ENCODE measurements around the gene PGP. TPM values are rescaled to one million over a fixed set of nuclear protein-coding genes. Genes with fewer than 3 reads are reported as not detected.

Gene PGP
- total RNA-seq, 1 donor from 2014 or later = 16.8 TPM

DNA sequence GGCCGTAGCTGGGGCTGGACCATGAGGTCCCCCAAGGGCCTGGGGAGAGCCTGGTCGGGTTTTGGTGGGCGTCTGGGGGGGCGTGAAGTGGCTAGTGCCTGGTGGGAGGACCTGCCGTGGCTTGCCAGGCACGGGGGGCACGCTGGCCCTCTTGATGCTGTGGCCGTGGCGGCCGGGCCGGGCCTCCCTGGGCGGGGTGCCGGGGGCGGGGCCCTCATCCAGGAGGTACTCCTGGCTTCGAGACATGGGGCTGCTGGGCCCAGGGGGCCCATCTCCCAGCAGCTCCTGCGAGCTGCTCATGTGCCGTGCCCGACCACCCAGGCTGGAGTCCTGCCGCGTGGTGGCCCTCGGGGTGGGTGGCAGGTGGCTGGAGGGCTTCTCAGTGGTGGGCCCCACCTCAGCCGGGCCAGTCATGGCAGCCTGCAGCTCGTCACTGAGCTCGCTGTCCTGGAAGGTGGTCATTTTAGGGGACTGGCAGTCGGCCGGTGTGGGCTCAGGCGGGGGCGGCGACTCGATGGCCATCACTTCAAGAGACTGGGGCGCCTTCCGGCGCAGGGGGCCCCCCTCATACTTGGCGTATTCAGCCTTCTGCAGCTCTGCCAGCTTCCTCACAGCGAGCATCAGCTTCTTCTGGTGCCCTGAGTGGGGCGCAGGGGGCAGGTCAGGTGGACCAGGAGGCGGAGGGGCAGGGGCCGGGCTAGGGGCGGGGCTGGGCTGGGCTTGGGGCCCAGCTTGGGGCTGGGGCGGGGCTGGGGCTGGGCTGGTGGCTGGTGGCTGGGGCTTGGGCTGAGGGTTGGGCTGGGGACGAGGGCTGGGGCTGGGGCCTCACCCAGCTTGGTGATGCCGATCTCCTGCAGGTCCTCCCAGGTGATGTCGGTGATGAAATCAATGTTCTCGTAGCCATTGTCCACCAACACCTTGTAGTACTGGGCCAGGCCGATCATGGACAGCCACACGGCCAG, 33.4 kb downstream of the PGP start:
- no peak overlapping the region for H3K27ac Mint-ChIP-seq
- no peaks in the 10 kb centered on the region for H3K27me3 Mint-ChIP-seq (ENCODE audit: low read depth)
- peaks cover 7% of the 10 kb centered on the region for H3K36me3 Mint-ChIP-seq
- TF ChIP-seq, protein P1, sequence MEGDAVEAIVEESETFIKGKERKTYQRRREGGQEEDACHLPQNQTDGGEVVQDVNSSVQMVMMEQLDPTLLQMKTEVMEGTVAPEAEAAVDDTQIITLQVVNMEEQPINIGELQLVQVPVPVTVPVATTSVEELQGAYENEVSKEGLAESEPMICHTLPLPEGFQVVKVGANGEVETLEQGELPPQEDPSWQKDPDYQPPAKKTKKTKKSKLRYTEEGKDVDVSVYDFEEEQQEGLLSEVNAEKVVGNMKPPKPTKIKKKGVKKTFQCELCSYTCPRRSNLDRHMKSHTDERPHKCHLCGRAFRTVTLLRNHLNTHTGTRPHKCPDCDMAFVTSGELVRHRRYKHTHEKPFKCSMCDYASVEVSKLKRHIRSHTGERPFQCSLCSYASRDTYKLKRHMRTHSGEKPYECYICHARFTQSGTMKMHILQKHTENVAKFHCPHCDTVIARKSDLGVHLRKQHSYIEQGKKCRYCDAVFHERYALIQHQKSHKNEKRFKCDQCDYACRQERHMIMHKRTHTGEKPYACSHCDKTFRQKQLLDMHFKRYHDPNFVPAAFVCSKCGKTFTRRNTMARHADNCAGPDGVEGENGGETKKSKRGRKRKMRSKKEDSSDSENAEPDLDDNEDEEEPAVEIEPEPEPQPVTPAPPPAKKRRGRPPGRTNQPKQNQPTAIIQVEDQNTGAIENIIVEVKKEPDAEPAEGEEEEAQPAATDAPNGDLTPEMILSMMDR (IDR thresholded peaks at IDR 0.05; ENCODE audit: unreplicated experiment) = no peak
- H3K4me3 Mint-ChIP-seq = no peak overlapping the region
- H3K9me3 Mint-ChIP-seq = no peaks in the 10 kb centered on the region
- DNase-seq (ENCODE audit: low spot score in 2 of 2, unreplicated experiment in 2 of 2) = no peak
- no peaks in the 10 kb centered on the region for H3K4me1 Mint-ChIP-seq

DNA sequence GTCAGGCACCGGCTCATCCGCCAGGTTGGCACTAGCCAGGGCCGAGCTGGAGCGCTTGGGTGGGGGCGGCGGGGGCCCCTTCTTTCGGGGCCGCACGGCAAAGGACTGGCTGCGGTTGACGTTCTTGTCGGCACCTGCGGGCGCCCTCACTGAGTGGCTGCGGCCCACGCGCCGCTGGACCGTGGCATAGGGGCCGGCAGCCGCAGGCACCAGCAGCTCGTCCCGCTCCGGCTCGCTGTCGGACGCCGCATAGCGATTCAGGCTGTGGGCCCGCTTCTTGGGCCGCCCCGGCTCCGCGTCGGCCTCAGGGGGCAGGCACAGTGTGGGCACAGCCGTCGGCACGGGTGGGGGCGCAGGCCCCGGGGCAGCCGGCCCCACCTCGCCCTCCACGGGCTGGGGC, 34.2 kb downstream of the PGP start:
- H3K9me3 Mint-ChIP-seq = no peaks in the 10 kb centered on the region
- no peak overlapping the region for H3K4me3 Mint-ChIP-seq
- no peaks in the 10 kb centered on the region for H3K27me3 Mint-ChIP-seq (ENCODE audit: low read depth)
- DNase-seq (ENCODE audit: low spot score in 2 of 2, unreplicated experiment in 2 of 2) = no peak
- TF ChIP-seq, protein P1 (IDR thresholded peaks at IDR 0.05; ENCODE audit: unreplicated experiment) = no peak
- no peak overlapping the region for H3K27ac Mint-ChIP-seq
- peaks cover 10% of the 10 kb centered on the region for H3K36me3 Mint-ChIP-seq
- H3K4me1 Mint-ChIP-seq = no peaks in the 10 kb centered on the region

DNA sequence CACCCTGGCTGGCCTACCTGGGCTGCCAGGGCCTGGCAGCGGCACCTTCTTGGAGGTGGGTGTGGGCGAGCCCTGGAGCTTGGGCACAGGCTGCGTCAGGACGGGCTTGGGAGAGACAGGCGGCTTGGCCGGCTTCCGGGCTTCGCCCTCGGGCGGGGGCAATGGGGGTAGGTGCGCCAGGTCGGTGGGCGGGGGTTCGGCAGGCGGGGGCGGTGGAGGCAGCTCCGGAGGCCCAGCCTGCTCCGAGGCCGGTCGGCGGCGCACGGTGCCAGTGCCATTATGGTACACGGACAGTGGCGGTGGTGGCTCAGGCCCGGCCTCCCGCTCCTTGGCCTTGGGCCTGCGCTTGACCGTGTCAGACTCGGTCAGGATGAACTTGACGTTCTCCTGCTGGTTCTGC, 35.1 kb downstream of the PGP start:
- Mint-ChIP-seq H3K9me3 (no peaks in the 10 kb centered on the region), H3K4me3 (no peak overlapping the region), H3K27me3 (ENCODE audit: low read depth) (no peaks in the 10 kb centered on the region), H3K36me3 (peaks cover 10% of the 10 kb centered on the region), H3K4me1 (no peaks in the 10 kb centered on the region), H3K27ac (no peak overlapping the region)
- no peak for DNase-seq (ENCODE audit: low spot score in 2 of 2, unreplicated experiment in 2 of 2)
- TF ChIP-seq, protein P1 (IDR thresholded peaks at IDR 0.05; ENCODE audit: unreplicated experiment) = no peak

DNA sequence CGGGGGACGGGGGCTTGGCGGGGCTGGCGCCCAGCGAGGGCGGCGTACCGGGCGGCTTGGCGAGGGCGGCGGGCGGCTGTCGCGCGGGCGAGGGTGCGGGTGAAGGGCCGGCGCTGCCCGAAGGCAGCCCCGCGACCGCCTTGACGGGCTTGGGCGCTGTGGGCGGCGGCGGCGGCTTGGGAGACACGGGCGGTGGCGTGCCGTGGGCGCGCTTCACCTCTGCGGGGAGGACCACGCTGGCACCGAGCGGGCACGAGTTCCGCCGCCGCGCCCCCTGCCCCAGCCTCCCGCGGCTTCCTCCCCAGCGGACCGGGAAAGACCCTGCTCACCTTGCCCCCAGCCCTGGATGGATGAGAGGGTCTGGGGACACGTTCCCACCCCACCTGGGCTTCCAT, 35.5 kb downstream of the PGP start:
- no peak overlapping the region for H3K27ac Mint-ChIP-seq

DNA sequence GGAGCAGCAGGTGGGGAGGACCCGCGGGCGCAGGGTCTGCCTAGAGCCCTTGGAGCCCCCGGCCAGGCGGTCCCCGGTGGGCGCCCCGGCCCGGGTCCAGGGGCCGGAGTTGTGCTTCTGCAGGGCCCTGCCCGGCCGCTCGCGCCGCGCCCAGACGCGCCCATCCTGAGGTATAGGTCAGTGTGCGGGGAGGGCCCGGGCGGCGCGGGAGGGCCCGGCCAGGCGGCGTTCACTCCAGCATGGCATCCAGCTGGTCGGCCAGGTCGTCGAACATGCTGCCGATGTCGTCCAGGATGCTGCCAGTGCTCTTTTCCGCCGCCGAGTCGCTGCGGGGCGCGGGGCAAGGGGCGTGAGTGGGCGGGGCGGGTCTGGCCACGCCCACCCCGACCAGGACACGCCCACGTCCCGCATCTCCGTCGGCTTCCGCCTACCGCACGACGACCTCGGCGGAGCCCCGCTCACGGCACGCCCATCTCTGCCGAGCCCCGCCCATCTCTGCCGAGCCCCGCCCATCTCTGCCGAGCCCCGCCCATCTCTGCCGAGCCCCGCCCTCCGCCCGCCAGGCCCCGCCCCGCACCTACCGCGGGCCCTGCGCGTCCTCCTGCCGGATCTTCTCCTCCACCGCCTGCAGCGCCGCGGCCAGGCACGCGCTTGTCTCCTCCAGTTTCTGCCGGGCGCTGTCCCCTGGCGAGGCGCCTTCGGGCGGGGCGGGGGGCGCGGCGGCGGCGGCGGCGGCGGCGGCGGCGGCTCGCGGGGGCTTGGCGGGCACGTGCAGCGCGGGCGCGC, 36.1 kb downstream of the PGP start:
- no peak overlapping the region for H3K27ac Mint-ChIP-seq
- peaks cover 16% of the 10 kb centered on the region for H3K36me3 Mint-ChIP-seq
- no peaks in the 10 kb centered on the region for H3K27me3 Mint-ChIP-seq (ENCODE audit: low read depth)
- TF ChIP-seq, protein P1 (IDR thresholded peaks at IDR 0.05; ENCODE audit: unreplicated experiment) = no peak
- no peaks in the 10 kb centered on the region for H3K4me1 Mint-ChIP-seq
- H3K9me3 Mint-ChIP-seq = no peaks in the 10 kb centered on the region
- H3K4me3 Mint-ChIP-seq = no peak overlapping the region
- no peak for DNase-seq (ENCODE audit: low spot score in 2 of 2, unreplicated experiment in 2 of 2)

More for the DNA sequence above, 35.5 kb downstream of the PGP start:
- Mint-ChIP-seq H3K9me3 (no peaks in the 10 kb centered on the region), H3K27me3 (ENCODE audit: low read depth) (no peaks in the 10 kb centered on the region), H3K36me3 (peaks cover 12% of the 10 kb centered on the region), H3K4me1 (no peaks in the 10 kb centered on the region), H3K4me3 (no peak overlapping the region)
- DNase-seq (ENCODE audit: low spot score in 2 of 2, unreplicated experiment in 2 of 2) = no peak
- TF ChIP-seq, protein P1 (IDR thresholded peaks at IDR 0.05; ENCODE audit: unreplicated experiment) = no peak

All from mesothelial cell of epicardium (in vitro differentiated cells).